GM10266 (cell line): ENCODE data around the gene ZNF382.

Source experiments
- DNase-seq: peaks from one replicate; pipeline ENCODE4 v3.0.0; 2012; ENCODE audit errors: extremely low spot score
- CTCF ChIP-seq: IDR thresholded peaks from 2 replicates; pipeline ENCODE4 v1.5.1; 2012; ENCODE audit warnings: mild to moderate bottlenecking, low read depth; ENCODE audit not compliant: control insufficient read depth, insufficient read depth; ENCODE audit errors: missing control alignments

ZNF382 gene

GRCh38 chr19:36679455-36679854, 74.3 kb downstream of the ZNF382 start:
- no peak for TF ChIP-seq CTCF
- DNase-seq, result no peak
